ENCODE results near the gene ENOX1.

ENOX1 gene

GRCh38 chr13:43269037-43269481 is 517.7 kb downstream of the ENOX1 start:
- DNase-seq = no peak

GRCh38 chr13:43268632-43269031 is 518.1 kb downstream of the ENOX1 start:
- DNase-seq = no peak

GRCh38 chr13:43267916-43268315 is 518.9 kb downstream of the ENOX1 start:
- no peak for DNase-seq

- no peak for DNase-seq
Observed at GRCh38 chr13:43266936-43267615, 519.7 kb downstream of the ENOX1 start.

- DNase-seq = no peak
Observed at GRCh38 chr13:43265028-43265427, 521.7 kb downstream of the ENOX1 start.

GRCh38 chr13:43264458-43264857 is 522.3 kb downstream of the ENOX1 start:
- DNase-seq = no peak

GRCh38 chr13:43263047-43263446 is 523.7 kb downstream of the ENOX1 start:
- DNase-seq = no peak

GRCh38 chr13:43260999-43261398 is 525.8 kb downstream of the ENOX1 start:
- DNase-seq = no peak

GRCh38 chr13:43258771-43259170 is 528.0 kb downstream of the ENOX1 start:
- DNase-seq = no peak

- no peak for DNase-seq
Observed at GRCh38 chr13:43257765-43258164, 529.0 kb downstream of the ENOX1 start.

- DNase-seq = no peak
Observed at GRCh38 chr13:43251961-43252360, 534.8 kb downstream of the ENOX1 start.

GRCh38 chr13:43246382-43246781 is 540.4 kb downstream of the ENOX1 start:
- DNase-seq = no peak

- DNase-seq = no peak
Observed at GRCh38 chr13:43245374-43245964, 541.3 kb downstream of the ENOX1 start.

- no peak for DNase-seq
Observed at GRCh38 chr13:43244481-43244880, 542.3 kb downstream of the ENOX1 start.

GRCh38 chr13:43243711-43244110 is 543.1 kb downstream of the ENOX1 start:
- no peak for DNase-seq

- peak; percentile 22 for DNase-seq
Observed at GRCh38 chr13:43242040-43242439, 544.7 kb downstream of the ENOX1 start.

GRCh38 chr13:43240278-43240677 is 546.5 kb downstream of the ENOX1 start:
- DNase-seq = no peak

- DNase-seq = no peak
Observed at GRCh38 chr13:43239275-43239840, 547.4 kb downstream of the ENOX1 start.

GRCh38 chr13:43238341-43239083 is 548.3 kb downstream of the ENOX1 start:
- no peak for DNase-seq

GRCh38 chr13:43237616-43238015 is 549.2 kb downstream of the ENOX1 start:
- no peak for DNase-seq

- DNase-seq = no peak
Observed at GRCh38 chr13:43235028-43235427, 551.7 kb downstream of the ENOX1 start.

GRCh38 chr13:43232873-43233265 is 553.9 kb downstream of the ENOX1 start:
- DNase-seq = peak; percentile 95

- no peak for DNase-seq
Observed at GRCh38 chr13:43232144-43232872, 554.5 kb downstream of the ENOX1 start.

Data from NCI-H446 treated with DMSO at 0.1 percent for 48 hours (cell line).